ENCODE data around the gene LARP1B.
"Not testable (repeated sequence)": the region's sequence is repeated elsewhere in the genome, so short reads cannot be mapped to it uniquely, and the experiment has no call there.

LARP1B gene

GRCh38 chr4:128060699-128061565, at the start of gene LARP1B:
TSS of gene LARP1B (plus strand) at chr4:128061312. CDS start at chr4:128074952, 13,640 bp downstream.
- DNase-seq = peak; percentile 93

GRCh38 chr4:128025319-128025718, 35.8 kb upstream of the LARP1B start:
- DNase-seq = no peak

- no peak for DNase-seq
Observed at GRCh38 chr4:128029907-128030306, 31.2 kb upstream of the LARP1B start.

GRCh38 chr4:128031756-128032384, 29.2 kb upstream of the LARP1B start:
- no peak for DNase-seq

GRCh38 chr4:128039568-128039967, 21.5 kb upstream of the LARP1B start:
- no peak for DNase-seq

DNA sequence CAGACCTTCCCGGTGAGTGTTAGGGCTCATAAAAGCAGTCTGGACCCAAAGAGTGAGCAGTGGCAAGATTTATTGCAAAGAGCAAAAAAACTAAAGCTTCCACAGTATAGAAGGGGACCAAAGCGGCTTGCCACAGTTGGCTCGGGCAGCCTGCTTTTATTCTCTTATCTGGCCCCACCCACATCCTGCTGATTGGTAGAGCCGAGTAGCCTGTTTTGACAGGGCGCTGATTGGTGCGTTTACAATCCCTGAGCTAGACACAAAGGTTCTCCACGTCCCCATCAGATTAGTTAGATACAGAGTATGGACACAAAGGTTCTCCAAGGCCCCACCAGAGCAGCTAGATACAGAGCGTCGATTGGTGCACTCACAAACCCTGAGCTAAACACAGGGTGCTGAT, 14.1 kb upstream of the LARP1B start:
- not testable (repeated sequence) for DNase-seq

DNA sequence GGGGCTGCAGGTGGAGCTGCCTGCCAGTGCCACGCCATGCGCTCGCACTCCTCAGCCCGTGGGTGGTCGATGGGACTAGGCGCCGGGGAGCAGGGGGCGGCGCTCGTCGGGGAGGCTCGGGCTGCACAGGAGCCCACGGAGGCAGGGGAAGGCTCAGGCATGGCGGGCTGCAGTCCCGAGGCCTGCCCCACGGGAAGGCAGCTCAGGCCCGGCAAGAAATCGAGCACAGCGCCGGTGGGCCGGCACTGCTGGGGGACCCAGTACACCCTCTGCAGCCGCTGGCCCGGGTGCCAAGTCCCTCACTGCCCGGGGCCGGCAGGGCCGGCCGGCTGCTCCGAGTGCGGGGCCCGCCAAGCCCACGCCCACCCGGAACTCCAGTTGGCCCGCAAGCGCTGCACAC, 13.6 kb upstream of the LARP1B start:
- not testable (repeated sequence) for DNase-seq

- DNase-seq = not testable (repeated sequence)
Observed at GRCh38 chr4:128051229-128051628, 9.9 kb upstream of the LARP1B start.

DNA sequence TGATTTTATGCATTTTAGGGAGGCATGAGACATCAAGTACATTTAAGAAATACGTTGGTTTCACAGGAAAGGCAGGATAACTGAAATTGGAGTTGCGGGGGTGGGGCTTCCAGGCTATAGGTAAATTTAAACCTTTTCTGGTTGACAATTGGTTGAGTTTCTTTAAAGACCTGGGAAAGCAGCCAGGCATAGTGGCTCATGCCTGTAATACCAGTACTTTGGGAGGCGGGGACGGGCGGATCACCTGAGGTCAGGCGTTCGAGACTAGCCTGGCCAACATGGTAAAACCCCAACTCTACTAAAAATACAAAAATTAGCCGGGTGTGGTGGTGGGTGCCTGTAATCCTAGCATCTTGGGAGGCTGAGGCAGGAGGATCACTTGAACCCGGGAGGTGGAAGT, 6.2 kb upstream of the LARP1B start:
- not testable (repeated sequence) for DNase-seq

- not testable (repeated sequence) for DNase-seq
Observed at GRCh38 chr4:128055441-128056206, 5.5 kb upstream of the LARP1B start.

DNA sequence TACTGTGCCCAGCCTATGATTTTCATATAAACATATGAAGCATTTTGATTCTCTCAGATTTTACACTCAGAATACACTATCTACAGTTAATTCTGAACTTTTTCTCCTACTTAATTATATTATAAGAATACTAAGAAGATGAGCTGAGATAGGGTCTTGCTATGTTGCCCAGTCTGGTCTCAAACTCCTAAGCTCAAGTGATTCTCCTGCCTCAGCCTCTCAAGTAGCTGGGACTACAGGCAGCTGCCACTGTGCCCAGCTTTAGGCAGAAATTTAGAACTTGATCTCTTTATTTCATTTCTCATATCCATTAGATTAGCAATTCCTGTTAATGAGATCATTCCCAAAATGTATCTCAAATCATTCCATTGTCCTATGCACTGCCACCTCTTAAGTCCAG, 4.7 kb upstream of the LARP1B start:
- DNase-seq = no peak

DNA sequence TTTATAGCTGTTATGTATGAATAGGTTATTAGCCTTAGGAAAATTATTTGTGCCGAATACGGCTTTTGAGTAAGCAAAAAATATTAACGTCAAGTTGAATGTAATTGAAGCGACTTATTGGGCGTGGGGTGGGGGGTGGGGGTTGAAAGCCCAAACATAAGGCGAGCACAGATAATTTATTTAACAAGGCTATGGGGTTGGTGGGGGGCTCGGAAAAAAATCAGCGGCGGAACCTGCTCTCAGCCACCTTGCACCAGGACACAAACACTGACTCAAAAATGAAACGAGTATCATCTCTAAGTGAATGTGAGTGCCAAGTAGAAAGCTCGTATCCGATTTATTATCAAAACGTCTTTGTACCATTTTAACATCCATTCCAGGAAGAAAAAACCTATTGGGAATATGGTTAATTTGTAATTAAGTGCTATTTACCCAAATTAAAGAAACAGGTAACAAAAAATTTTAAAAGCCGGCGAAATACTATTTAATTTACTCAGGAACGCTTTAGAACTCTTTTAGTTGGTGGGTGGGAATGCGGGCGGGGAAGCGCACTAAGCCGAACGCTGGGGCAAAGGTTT, 902 bp upstream of the LARP1B start:
- DNase-seq = no peak

DNA sequence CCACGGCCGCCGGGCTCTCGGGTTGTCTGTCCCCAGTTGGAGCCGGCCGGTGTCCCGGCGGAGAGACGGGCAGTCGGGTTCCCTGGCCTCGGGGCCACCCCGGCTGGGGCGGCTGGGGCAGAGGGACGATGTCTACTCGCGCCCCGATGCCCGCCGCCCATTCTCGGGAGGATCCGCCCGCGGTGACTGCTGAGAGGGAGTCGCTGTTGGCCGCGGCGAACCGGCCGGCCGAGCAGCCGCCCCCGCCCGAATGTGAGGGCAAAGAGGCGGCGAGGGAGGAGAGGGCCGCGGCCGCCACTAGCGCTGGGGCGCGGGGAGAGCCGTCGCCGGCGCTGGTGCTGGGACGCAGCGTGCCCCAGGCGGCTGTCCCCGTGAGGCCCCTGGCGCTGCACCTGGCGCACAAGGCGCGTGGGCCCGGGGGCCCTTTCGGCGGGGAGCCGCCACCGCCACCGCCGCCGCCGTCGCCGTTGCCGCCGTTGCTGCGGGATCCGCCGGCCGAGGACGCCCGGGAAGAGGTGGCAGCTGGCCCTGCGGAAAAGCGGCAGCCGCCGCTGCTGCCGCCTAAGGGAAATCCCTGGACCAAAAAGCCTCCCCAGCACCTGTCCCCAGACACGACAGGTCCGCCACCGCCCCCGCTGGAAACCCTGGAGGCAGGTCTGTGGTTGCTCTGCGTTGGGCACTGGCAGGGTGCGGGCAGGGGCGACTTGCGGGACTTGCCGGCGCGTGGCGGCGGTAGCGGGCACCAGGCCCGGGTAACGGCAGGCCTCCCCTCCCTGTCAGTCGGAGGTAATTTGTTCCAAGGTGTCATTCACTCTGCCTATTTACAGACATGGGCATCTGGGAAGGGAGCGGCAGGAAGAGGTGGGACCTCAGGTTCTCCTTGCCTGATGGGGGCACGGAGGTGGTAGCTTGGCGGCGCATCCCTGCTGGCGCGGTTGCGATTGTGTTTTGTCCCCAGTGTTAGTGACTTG, 739 bp downstream of the LARP1B start:
- peak; percentile 68 for DNase-seq

- not testable (repeated sequence) for DNase-seq
Observed at GRCh38 chr4:128066453-128066820, 5.3 kb downstream of the LARP1B start.

DNA sequence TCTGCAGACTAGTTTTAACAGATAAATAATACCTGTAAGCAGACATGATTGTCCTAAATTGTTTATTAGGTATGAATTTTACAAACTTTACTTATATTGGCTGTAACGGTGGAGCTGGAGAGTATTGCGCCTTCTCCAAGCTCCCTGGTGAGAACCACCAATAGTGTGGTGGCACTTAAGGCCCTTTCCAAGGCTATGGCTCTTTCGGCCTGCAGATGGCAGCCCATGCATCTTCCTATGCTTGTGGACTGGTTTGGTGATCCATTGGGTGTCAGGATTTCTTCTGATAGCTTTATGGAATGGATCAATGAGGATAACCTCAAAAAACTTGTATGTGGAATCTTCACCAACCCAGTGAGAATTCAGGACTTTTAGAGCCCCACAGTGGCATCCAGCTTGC, 7.8 kb downstream of the LARP1B start:
- no peak for DNase-seq

- no peak for DNase-seq
Observed at GRCh38 chr4:128076464-128076863, 15.4 kb downstream of the LARP1B start.

- not testable (repeated sequence) for DNase-seq
Observed at GRCh38 chr4:128095293-128095692, 34.2 kb downstream of the LARP1B start.

DNA sequence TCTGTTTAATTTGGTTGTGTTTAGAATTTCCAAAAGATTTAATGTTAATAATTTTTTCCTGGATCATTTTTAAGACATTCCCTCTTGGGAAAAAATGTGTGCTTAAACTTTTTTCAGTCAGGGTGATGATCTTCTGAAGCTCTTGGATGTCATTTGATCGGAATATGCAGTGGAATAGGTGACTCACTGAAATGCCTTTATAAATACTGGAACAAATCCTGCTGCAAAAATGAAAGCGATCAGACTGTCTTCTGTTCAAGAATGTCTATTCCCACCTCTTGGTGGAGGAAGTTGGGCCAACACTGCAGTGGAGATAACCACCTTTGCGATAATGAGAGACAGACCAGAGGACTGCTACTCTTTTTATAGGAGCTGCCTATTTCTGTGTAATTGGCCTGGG, 46.7 kb downstream of the LARP1B start:
- no peak for DNase-seq

GRCh38 chr4:128123036-128123435, 61.9 kb downstream of the LARP1B start:
- DNase-seq = no peak

DNA sequence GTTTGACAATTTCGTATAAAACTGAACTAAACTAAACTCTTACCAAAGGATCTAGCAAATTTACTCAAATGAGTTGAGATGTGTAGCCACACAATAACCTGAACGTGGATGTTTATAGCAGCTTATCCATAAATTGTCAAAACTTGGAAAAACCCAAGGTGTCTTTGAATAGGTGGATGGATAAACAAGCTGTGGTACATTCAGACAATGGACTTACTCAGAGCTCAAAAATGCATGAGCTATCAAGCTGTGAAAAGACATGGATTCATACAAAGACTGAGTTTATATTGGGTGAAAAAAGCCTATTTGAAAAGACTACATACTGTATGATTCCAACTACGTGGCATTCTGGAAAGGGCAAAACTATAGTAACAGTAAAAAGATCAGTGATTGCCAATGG, 69.5 kb downstream of the LARP1B start:
- no peak for DNase-seq

- DNase-seq = no peak
Observed at GRCh38 chr4:128134925-128135324, 73.8 kb downstream of the LARP1B start.

GRCh38 chr4:128135391-128135790, 74.3 kb downstream of the LARP1B start:
- no peak for DNase-seq

Measured in stimulated activated naive CD4-positive, alpha-beta T cell treated with Interleukin-2 at 50 U/mL for 16 hours (primary cell).